Suprapubic skin (tissue), 4 donors: ENCODE data around the gene SH3BGRL2. TPM values are rescaled to one million over a fixed set of nuclear protein-coding genes. Genes with fewer than 3 reads are reported as not detected.

ENCODE experiments used
- DNase-seq, 2 donors: peaks; one replicate each; pipeline ENCODE4 v3.0.0-alpha.2; 2019; ENCODE audit warnings: low spot score in 2 of 2
- H3K27ac ChIP-seq: fragments of 200-600 bp; sonication (generic); one replicate; pipeline ENCODE4 v1.5.1; 2019
- H3K27me3 ChIP-seq: fragments of 200-600 bp; sonication (generic); one replicate; pipeline ENCODE4 v1.5.1; 2019
- H3K36me3 ChIP-seq: fragments of 200-600 bp; sonication (generic); one replicate; pipeline ENCODE4 v1.5.1; 2019
- H3K4me1 ChIP-seq: fragments of 200-600 bp; sonication (generic); one replicate; pipeline ENCODE4 v1.5.1; 2019
- H3K4me3 ChIP-seq: fragments of 200-600 bp; sonication (generic); one replicate; pipeline ENCODE4 v1.5.1; 2019; ENCODE audit warnings: mild to moderate bottlenecking
- H3K9me3 ChIP-seq: fragments of 200-600 bp; sonication (generic); one replicate; pipeline ENCODE4 v1.5.1; 2019
- EP300 ChIP-seq: sonication (generic); formaldehyde crosslinking; IDR thresholded peaks from one replicate; pipeline ENCODE4 v1.6.1; 2017; ENCODE audit warnings: antibody characterized with exemption
- POLR2A ChIP-seq, 2 donors: fragments of 450-650 bp; IDR thresholded peaks; one replicate each; pipeline ENCODE4 v1.6.1; 2017; ENCODE audit warnings: antibody characterized with exemption in 2 of 2, mild to moderate bottlenecking in 2 of 2, moderate library complexity in 2 of 2
- POLR2AphosphoS5 ChIP-seq, 3 donors: sonication (generic); formaldehyde crosslinking; IDR thresholded peaks; one replicate each; pipeline ENCODE4 v1.6.1; 2017; ENCODE audit warnings: antibody characterized with exemption in 3 of 3
- WGBS: methylation state at CpG from one replicate; pipeline ENCODE4 v1.1.5; 2018; 5-methylcytosine and 5-hydroxymethylcytosine counted together
- total RNA-seq, 4 donors: library from RNA; depleted of rRNA; stranded (reverse); fragments of >200 nt; gene quantifications; one replicate each; pipeline ENCODE4 v1.1.0, GENCODE V29; 2016
- TF ChIP-seq, protein P1 (sequence below), 2 donors: fragments of 200-600 bp in 1 of 2; fragments of 450-650 bp in 1 of 2; sonication (generic) in 1 of 2; IDR thresholded peaks; one replicate each; pipeline ENCODE4 v1.5.1; 2016 to 2019; ENCODE audit warnings: antibody characterized with exemption in 2 of 2, mild to moderate bottlenecking in 1 of 2, moderate library complexity in 1 of 2

Gene SH3BGRL2
- total RNA-seq, 4 donors from 2014 or later: 30.5 to 67.1 (median 56.7) TPM

- no peak for DNase-seq
- Histone ChIP-seq H3K36me3 (no peaks in the 10 kb centered on the region), H3K9me3 (no peaks in the 10 kb centered on the region), H3K4me1 (no peaks in the 10 kb centered on the region), H3K27ac (no peak overlapping the region), H3K4me3 (no peak overlapping the region), H3K27me3 (no peaks in the 10 kb centered on the region)
- 77% methylated on average over 3 of the region's 3 CpGs for WGBS
- TF ChIP-seq POLR2A (IDR thresholded peaks at IDR 0.05): no peak
- no peak for TF ChIP-seq EP300
- no peak for TF ChIP-seq POLR2AphosphoS5 (IDR thresholded peaks at IDR 0.05)
- TF ChIP-seq, protein P1, sequence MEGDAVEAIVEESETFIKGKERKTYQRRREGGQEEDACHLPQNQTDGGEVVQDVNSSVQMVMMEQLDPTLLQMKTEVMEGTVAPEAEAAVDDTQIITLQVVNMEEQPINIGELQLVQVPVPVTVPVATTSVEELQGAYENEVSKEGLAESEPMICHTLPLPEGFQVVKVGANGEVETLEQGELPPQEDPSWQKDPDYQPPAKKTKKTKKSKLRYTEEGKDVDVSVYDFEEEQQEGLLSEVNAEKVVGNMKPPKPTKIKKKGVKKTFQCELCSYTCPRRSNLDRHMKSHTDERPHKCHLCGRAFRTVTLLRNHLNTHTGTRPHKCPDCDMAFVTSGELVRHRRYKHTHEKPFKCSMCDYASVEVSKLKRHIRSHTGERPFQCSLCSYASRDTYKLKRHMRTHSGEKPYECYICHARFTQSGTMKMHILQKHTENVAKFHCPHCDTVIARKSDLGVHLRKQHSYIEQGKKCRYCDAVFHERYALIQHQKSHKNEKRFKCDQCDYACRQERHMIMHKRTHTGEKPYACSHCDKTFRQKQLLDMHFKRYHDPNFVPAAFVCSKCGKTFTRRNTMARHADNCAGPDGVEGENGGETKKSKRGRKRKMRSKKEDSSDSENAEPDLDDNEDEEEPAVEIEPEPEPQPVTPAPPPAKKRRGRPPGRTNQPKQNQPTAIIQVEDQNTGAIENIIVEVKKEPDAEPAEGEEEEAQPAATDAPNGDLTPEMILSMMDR (IDR thresholded peaks at IDR 0.05): no peak
Measured at GRCh38 chr6:79609225-79609595, 21.9 kb upstream of the SH3BGRL2 start.

DNA sequence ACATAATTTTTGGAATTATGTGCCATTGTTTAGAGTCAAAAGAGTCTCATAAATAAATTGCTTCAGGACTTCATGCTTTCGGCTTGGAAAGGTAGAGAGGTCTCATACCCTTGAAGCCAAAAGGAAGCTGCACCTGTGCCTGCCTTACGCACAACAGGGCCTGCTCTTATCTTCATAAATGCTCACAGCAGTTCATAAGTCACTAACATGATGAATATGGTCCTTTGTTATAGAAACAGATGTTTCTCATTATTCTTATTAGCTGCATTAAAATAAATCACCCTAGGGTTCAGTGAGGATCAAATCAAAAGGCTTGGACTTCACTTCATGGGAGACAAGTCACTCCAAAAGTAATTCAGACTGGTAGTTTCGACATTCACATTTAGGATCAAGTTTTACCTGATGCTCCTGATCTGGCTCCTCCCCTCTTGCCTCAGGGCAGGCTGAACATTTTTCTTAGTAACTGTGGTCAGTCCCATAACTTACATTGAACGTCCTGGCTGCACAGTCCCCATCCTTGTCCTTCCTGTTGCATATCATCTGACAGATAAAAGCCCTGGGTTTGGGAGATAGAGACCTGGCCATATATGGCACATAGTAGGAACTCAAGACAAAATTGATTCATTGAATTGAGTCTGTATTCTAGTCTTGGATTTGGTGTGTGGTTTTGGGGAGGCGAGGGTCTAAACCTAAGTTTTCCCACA, 20.7 kb upstream of the SH3BGRL2 start:
- H3K9me3 ChIP-seq: no peaks in the 10 kb centered on the region
- no peaks in the 10 kb centered on the region for H3K27me3 ChIP-seq
- H3K36me3 ChIP-seq: no peaks in the 10 kb centered on the region
- no peak overlapping the region for H3K4me3 ChIP-seq
- TF ChIP-seq EP300: no peak
- TF ChIP-seq POLR2AphosphoS5 (IDR thresholded peaks at IDR 0.05): no peak
- no peak for TF ChIP-seq POLR2A (IDR thresholded peaks at IDR 0.05)
- TF ChIP-seq, protein P1 (IDR thresholded peaks at IDR 0.05): no peak
- no peak for DNase-seq
- 77% methylated on average over 5 of the region's 5 CpGs for WGBS
- no peaks in the 10 kb centered on the region for H3K4me1 ChIP-seq
- no peak overlapping the region for H3K27ac ChIP-seq

DNA sequence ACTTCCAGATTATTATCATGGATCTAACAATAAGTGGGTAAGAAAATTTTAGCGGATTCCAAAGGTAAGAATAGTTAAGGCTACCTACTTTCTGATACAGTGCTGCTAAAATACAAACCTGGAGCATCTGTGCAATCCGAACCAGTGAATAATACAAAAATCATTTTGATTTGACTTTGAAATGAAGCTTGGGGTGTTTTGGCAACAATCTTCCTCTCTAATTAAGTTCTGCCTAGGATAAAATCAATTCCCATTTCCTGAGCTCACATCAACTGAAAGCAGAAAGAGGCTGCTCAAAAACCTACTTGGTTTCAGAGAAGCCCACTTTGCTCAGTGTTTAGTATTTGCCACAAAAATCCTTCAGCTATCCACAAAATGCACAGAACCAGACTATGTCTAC, 18.7 kb upstream of the SH3BGRL2 start:
- Histone ChIP-seq H3K27ac (no peak overlapping the region), H3K36me3 (no peaks in the 10 kb centered on the region), H3K27me3 (no peaks in the 10 kb centered on the region), H3K9me3 (no peaks in the 10 kb centered on the region), H3K4me3 (no peak overlapping the region), H3K4me1 (no peaks in the 10 kb centered on the region)
- no peak for DNase-seq
- TF ChIP-seq POLR2A (IDR thresholded peaks at IDR 0.05): no peak
- no peak for TF ChIP-seq POLR2AphosphoS5 (IDR thresholded peaks at IDR 0.05)
- TF ChIP-seq, protein P1 (IDR thresholded peaks at IDR 0.05): no peak
- TF ChIP-seq EP300: no peak
- 84% methylated on average over 2 of the region's 2 CpGs for WGBS

- no peaks in the 10 kb centered on the region for H3K9me3 ChIP-seq
- H3K4me3 ChIP-seq: no peak overlapping the region
- H3K36me3 ChIP-seq: no peaks in the 10 kb centered on the region
- H3K4me1 ChIP-seq: no peaks in the 10 kb centered on the region
- no peaks in the 10 kb centered on the region for H3K27me3 ChIP-seq
- WGBS: 77% methylated on average over 2 of the region's 2 CpGs
- no peak for DNase-seq
- no peak overlapping the region for H3K27ac ChIP-seq
- no peak for TF ChIP-seq POLR2AphosphoS5 (IDR thresholded peaks at IDR 0.05)
- no peak for TF ChIP-seq POLR2A (IDR thresholded peaks at IDR 0.05)
- TF ChIP-seq EP300: no peak
- TF ChIP-seq, protein P1 (IDR thresholded peaks at IDR 0.05): no peak
Measured at GRCh38 chr6:79612918-79613317, 18.2 kb upstream of the SH3BGRL2 start.

- H3K9me3 ChIP-seq: no peaks in the 10 kb centered on the region
- TF ChIP-seq, protein P1 (IDR thresholded peaks at IDR 0.05): no peak
- TF ChIP-seq EP300: no peak
- no peak for TF ChIP-seq POLR2A (IDR thresholded peaks at IDR 0.05)
- TF ChIP-seq POLR2AphosphoS5 (IDR thresholded peaks at IDR 0.05): no peak
- no peak for DNase-seq
- H3K36me3 ChIP-seq: no peaks in the 10 kb centered on the region
- no peak overlapping the region for H3K27ac ChIP-seq
- H3K4me3 ChIP-seq: no peak overlapping the region
- WGBS: 88% methylated on average over 6 of the region's 6 CpGs
- no peaks in the 10 kb centered on the region for H3K27me3 ChIP-seq
- H3K4me1 ChIP-seq: no peaks in the 10 kb centered on the region
Measured at GRCh38 chr6:79613912-79614311, 17.2 kb upstream of the SH3BGRL2 start.
